HCT116 (cell line): ENCODE results near the gene CCDC102B.

Experiments used
- ATF3 ChIP-seq: IDR thresholded peaks from 2 replicates; pipeline ENCODE4 v1.6.1; 2012
- CTCF ChIP-seq, 3 experiments: fragments of 200-600 bp in 1 of 3; sonication (generic) in 1 of 3; IDR thresholded peaks in 2 of 3; conservative IDR thresholded peaks in 1 of 3; 2 replicates each; pipeline ENCODE4 v1.5.1; 2012 to 2017; ENCODE audit warnings: low read depth in 2 of 3, low read length in 2 of 3, antibody characterized with exemption in 1 of 3, borderline replicate concordance in 1 of 3, control low read depth in 1 of 3, mild to moderate bottlenecking in 1 of 3, mixed read lengths in 1 of 3, mixed run types in 1 of 3, moderate library complexity in 1 of 3; ENCODE audit not compliant: insufficient read depth in 1 of 3
- EZH2 ChIP-seq: fragments of 200-600 bp; sonication (generic); IDR thresholded peaks from 2 replicates; pipeline ENCODE4 v1.6.1; 2017; ENCODE audit warnings: antibody characterized with exemption, mixed run types
- EZH2phosphoT487 ChIP-seq: fragments of 200-600 bp; IDR thresholded peaks from 2 replicates; pipeline ENCODE4 v1.6.1; 2018; ENCODE audit warnings: antibody characterized with exemption, borderline replicate concordance
- MAX ChIP-seq: IDR thresholded peaks from 2 replicates; pipeline ENCODE4 v1.6.1; 2012
- POLR2A ChIP-seq: IDR thresholded peaks from 2 replicates; pipeline ENCODE4 v1.7.0; 2011; ENCODE audit warnings: borderline replicate concordance; ENCODE audit not compliant: insufficient read depth, insufficient read length; ENCODE audit errors: extremely low read depth
- POLR2AphosphoS5 ChIP-seq: IDR thresholded peaks from 2 replicates; pipeline ENCODE4 v1.6.1; 2011; ENCODE audit warnings: mild to moderate bottlenecking, low read depth, low read length, moderate library complexity
- RAD21 ChIP-seq: IDR thresholded peaks from 2 replicates; pipeline ENCODE4 v1.6.1; 2012; ENCODE audit warnings: low read depth, mild to moderate bottlenecking
- SIN3A ChIP-seq: IDR thresholded peaks from 2 replicates; pipeline ENCODE4 v1.6.1; 2012; ENCODE audit warnings: low read depth
- YY1 ChIP-seq: IDR thresholded peaks from 2 replicates; pipeline ENCODE4 v1.6.1; 2011; ENCODE audit warnings: low read length, low read depth, moderate library complexity, mild to moderate bottlenecking; ENCODE audit not compliant: insufficient replicate concordance; ENCODE audit errors: extremely low read depth
- ZBTB33 ChIP-seq: IDR thresholded peaks from 2 replicates; pipeline ENCODE4 v1.6.1; 2011; ENCODE audit warnings: mild to moderate bottlenecking, low read length, moderate library complexity; ENCODE audit not compliant: insufficient replicate concordance; ENCODE audit errors: extremely low read depth
- ZFX ChIP-seq: fragments of 450-650 bp; IDR thresholded peaks from 2 replicates; pipeline ENCODE4 v1.6.1; 2017
- ZNF274 ChIP-seq: fragments of 200-500 bp; sonication (Bioruptor generic); IDR thresholded peaks from 2 replicates; pipeline ENCODE4 v1.6.1; 2014; ENCODE audit warnings: mild to moderate bottlenecking, low read depth, low read length, inconsistent platforms

GRCh38 chr18:68922392-68922791 lies 124.5 kb downstream of the CCDC102B start:
- TF ChIP-seq POLR2A (no peak), CTCF (IDR thresholded peaks at IDR 0.05 in 2 of 3, conservative IDR thresholded peaks at IDR 0.05 in 1 of 3; ENCODE audit: borderline replicate concordance in 1 of 3, insufficient read depth in 1 of 3, low read depth in 2 of 3, low read length in 2 of 3) (no peak), YY1 (no peak), ZBTB33 (no peak), RAD21 (no peak), ATF3 (no peak), MAX (no peak), SIN3A (no peak), EZH2 (no peak), POLR2AphosphoS5 (no peak), EZH2phosphoT487 (no peak), ZFX (no peak), ZNF274 (no peak)
